Spleen (tissue), 11 donors: ENCODE results near the gene SPDL1. TPM values are rescaled to one million over a fixed set of nuclear protein-coding genes. Genes with fewer than 3 reads are reported as not detected.

Experiments
- DNase-seq: peaks from one replicate; pipeline ENCODE4 v3.0.0-alpha.2; 2020
- H3K27ac ChIP-seq, 8 donors: fragments of 200-600 bp; sonication (generic) in 7 of 8; 1 replicate in 4 of 8; 2 replicates in 4 of 8; pipeline versions ENCODE4 v1.5.0 to v1.8.0; 2016 to 2021; ENCODE audit warnings: inconsistent platforms in 4 of 8, mild to moderate bottlenecking in 4 of 8, moderate library complexity in 1 of 8
- H3K27me3 ChIP-seq, 7 donors: fragments of 200-600 bp; sonication (generic) in 6 of 7; replicated peaks in 1 of 7; 1 replicate in 4 of 7; 2 replicates in 3 of 7; pipeline versions ENCODE4 v1.5.0 to v1.8.0; 2016 to 2021; ENCODE audit warnings: inconsistent platforms in 3 of 7, mild to moderate bottlenecking in 1 of 7
- H3K36me3 ChIP-seq, 6 donors: fragments of 200-600 bp; sonication (generic) in 5 of 6; 1 replicate in 4 of 6; 2 replicates in 2 of 6; pipeline versions ENCODE4 v1.5.0 to v1.8.0; 2016 to 2021; ENCODE audit warnings: inconsistent platforms in 2 of 6
- H3K4me1 ChIP-seq, 6 donors: fragments of 200-600 bp; sonication (generic) in 5 of 6; 1 replicate in 3 of 6; 2 replicates in 3 of 6; pipeline versions ENCODE4 v1.5.0 to v1.8.0; 2016 to 2021; ENCODE audit warnings: inconsistent platforms in 3 of 6
- H3K4me3 ChIP-seq, 8 donors: fragments of 200-600 bp; sonication (generic) in 7 of 8; 1 replicate in 4 of 8; 2 replicates in 4 of 8; pipeline versions ENCODE4 v1.5.0 to v1.8.0; 2016 to 2021; ENCODE audit warnings: inconsistent platforms in 4 of 8, mild to moderate bottlenecking in 4 of 8, moderate library complexity in 2 of 8
- H3K9me3 ChIP-seq, 8 donors: fragments of 200-600 bp; sonication (generic) in 7 of 8; 1 replicate in 4 of 8; 2 replicates in 4 of 8; pipeline versions ENCODE4 v1.5.0 to v1.8.0; 2016 to 2021; ENCODE audit warnings: inconsistent platforms in 4 of 8
- CTCF ChIP-seq, 11 experiments: fragments of 200-600 bp in 7 of 11; fragments of 450-650 bp in 4 of 11; sonication (generic) in 4 of 11; IDR thresholded peaks in 8 of 11; conservative IDR thresholded peaks in 3 of 11; 1 replicate in 7 of 11; 2 replicates in 4 of 11; pipeline versions ENCODE4 v1.4.0 to v1.8.0; 2016 to 2021; ENCODE audit warnings: antibody characterized with exemption in 11 of 11, inconsistent platforms in 4 of 11, mild to moderate bottlenecking in 1 of 11
- POLR2A ChIP-seq, 3 donors: fragments of 450-650 bp; IDR thresholded peaks; one replicate each; pipeline ENCODE4 v1.5.1; 2017; ENCODE audit warnings: antibody characterized with exemption in 3 of 3, mild to moderate bottlenecking in 1 of 3
- POLR2AphosphoS5 ChIP-seq, 3 donors: sonication (generic); formaldehyde crosslinking; IDR thresholded peaks; one replicate each; pipeline ENCODE4 v1.5.1; 2017; ENCODE audit warnings: antibody characterized with exemption in 3 of 3
- WGBS, 5 donors: extraction: QIAGEN DNeasy Blood & Tissue Kit in 3 of 5; methylation state at CpG; one replicate each; pipeline versions ENCODE4 v1.1.5 to v1.1.7; 2013 to 2018; 5-methylcytosine and 5-hydroxymethylcytosine counted together
- intact Hi-C: fragments of 100-400 bp; cut with DNase I; formaldehyde crosslinking; loops from one replicate; pipeline ENCODE4 v1.15.0; 2023; ENCODE audit warnings: low total_unique reads
- polyA plus RNA-seq, 3 donors: library from polyadenylated mRNA; stranded (reverse); fragments of 200-250 nt; gene quantifications; one replicate each; pipeline ENCODE4 v1.2.1, GENCODE V29; 2013
- total RNA-seq, 7 donors: library from RNA; depleted of rRNA in 3 of 7; stranded (reverse); fragments of >200 nt in 3 of 7; fragmentation: NEBNext Ultra II Directional in 4 of 7; extraction: Animal tissue kit (Norgen Biotek cat#: 25700) in 4 of 7; gene quantifications; one replicate each; pipeline versions ENCODE4 v1.1.0 to v1.2.1, GENCODE V29; 2016 to 2021
- donor health status: healthy with polysubstance abuse.
- donor health status: DM: no; HTN: no; CAD: no; lungs with moderate emphysema.
- donor health status: DM: no; HTN: no; CAD: no.
- donor health status: Bipolar disorder and iron deficiency.
- donor health status: healthy.
- donor health status: DM: no; HTN: no; CAD: no.
- donor health status: DM: yes; HTN: yes; CAD: no.

SPDL1 gene
- total and polyA plus RNA-seq, 10 donors = 5.2 to 15.7 (median 10.3) TPM

GRCh38 chr5:169631360-169631759 lies 47.8 kb downstream of the SPDL1 start:
- H3K27ac ChIP-seq = no peak overlapping the region
- peaks cover 0 to 11% (median 0%) of the 10 kb centered on the region in 8 donors for H3K9me3 ChIP-seq
- peaks cover 0 to 4% (median 0%) of the 10 kb centered on the region in 7 donors for H3K27me3 ChIP-seq
- WGBS, 5 donors = 68 to 92% (median 79%) methylated on average over 4 of the region's 4 CpGs
- peaks cover 0 to 6% (median 3%) of the 10 kb centered on the region in 6 donors for H3K4me1 ChIP-seq
- H3K4me3 ChIP-seq = no peak overlapping the region
- TF ChIP-seq POLR2AphosphoS5 (IDR thresholded peaks at IDR 0.05) (no peak), CTCF (IDR thresholded peaks at IDR 0.05 in 8 of 11, conservative IDR thresholded peaks at IDR 0.05 in 3 of 11) (no peak), POLR2A (IDR thresholded peaks at IDR 0.05) (no peak)
- intact Hi-C loops = no loop called here
- H3K36me3 ChIP-seq = no peaks in the 10 kb centered on the region
- no peak for DNase-seq

DNA sequence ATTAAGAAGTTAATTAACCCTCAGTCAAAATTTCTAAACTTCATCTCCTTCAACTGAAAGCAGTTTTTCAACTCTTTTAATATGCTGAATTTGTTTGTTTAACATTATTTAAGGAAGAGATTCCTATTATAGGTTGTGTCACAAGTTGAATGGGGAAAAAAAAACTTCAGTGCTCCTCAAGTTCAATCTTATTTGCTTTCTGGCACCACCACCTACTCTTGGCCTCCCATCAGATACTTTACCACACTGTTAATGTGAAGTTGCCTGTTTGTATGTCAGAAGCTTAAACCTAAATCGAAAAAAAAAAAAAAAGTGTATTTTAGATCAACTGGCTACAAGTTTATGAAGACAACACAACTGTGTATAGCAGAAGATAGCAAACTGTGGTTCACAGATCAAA lies 49.4 kb downstream of the SPDL1 start:
- DNase-seq = no peak
- WGBS, 5 donors = 67 to 97% (median 91%) methylated on average over 1 of the region's 1 CpG
- no peak overlapping the region for H3K4me3 ChIP-seq
- intact Hi-C loops = no loop called here
- H3K4me1 ChIP-seq = peaks cover 0 to 19% (median 14%) of the 10 kb centered on the region in 6 donors
- no peak overlapping the region for H3K27ac ChIP-seq
- peaks cover 0 to 11% (median 0%) of the 10 kb centered on the region in 8 donors for H3K9me3 ChIP-seq
- H3K36me3 ChIP-seq = no peaks in the 10 kb centered on the region
- TF ChIP-seq CTCF (IDR thresholded peaks at IDR 0.05 in 8 of 11, conservative IDR thresholded peaks at IDR 0.05 in 3 of 11) (no peak), POLR2A (IDR thresholded peaks at IDR 0.05) (no peak), POLR2AphosphoS5 (IDR thresholded peaks at IDR 0.05) (no peak)
- H3K27me3 ChIP-seq = peaks cover 0 to 16% (median 0%) of the 10 kb centered on the region in 7 donors

GRCh38 chr5:169634606-169635005 lies 51.0 kb downstream of the SPDL1 start:
- intact Hi-C loops = no loop called here
- Histone ChIP-seq H3K27me3 (peaks cover 0 to 16% (median 0%) of the 10 kb centered on the region in 7 donors), H3K4me3 (no peak overlapping the region), H3K9me3 (peaks cover 0 to 19% (median 7%) of the 10 kb centered on the region in 8 donors), H3K4me1 (peaks cover 7 to 35% (median 29%) of the 10 kb centered on the region in 6 donors), H3K27ac (no peak overlapping the region), H3K36me3 (peaks cover 0 to 7% (median 0%) of the 10 kb centered on the region in 6 donors)
- WGBS, 5 donors = 85 to 96% (median 90%) methylated on average over 1 of the region's 1 CpG
- no peak for TF ChIP-seq POLR2A (IDR thresholded peaks at IDR 0.05)
- TF ChIP-seq CTCF (IDR thresholded peaks at IDR 0.05 in 8 of 11, conservative IDR thresholded peaks at IDR 0.05 in 3 of 11) = no peak
- no peak for TF ChIP-seq POLR2AphosphoS5 (IDR thresholded peaks at IDR 0.05)
- DNase-seq = no peak

DNA sequence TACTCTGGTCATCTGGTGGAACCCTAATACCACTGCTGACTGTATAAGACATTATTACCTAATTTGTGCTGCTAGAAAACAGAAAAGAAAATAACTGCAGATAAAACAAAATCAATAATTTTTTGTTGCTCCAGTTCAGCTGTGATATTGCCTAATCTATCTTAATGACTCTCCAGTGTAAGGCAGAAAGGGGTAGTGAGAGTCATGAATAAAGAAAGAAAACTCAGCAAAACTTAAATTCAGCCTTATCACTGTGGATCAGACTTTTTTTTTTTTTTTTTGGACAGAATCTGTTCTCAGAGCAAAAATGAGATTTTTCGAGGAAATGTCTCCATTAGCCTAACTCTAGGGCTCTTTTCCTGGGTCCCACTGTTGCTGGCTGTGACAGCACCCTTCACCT lies 52.4 kb downstream of the SPDL1 start:
- H3K4me3 ChIP-seq = no peak overlapping the region
- no peak for DNase-seq
- WGBS, 5 donors = 41 to 70% (median 58%) methylated on average over 1 of the region's 1 CpG

More for the DNA sequence above, 52.4 kb downstream of the SPDL1 start:
- Histone ChIP-seq H3K36me3 (peaks cover 0 to 19% (median 0%) of the 10 kb centered on the region in 6 donors), H3K27ac (peak overlapping the region in 5 of 8 donors; percentile 89 to 95 (median 95)), H3K9me3 (peaks cover 0 to 23% (median 10%) of the 10 kb centered on the region in 8 donors), H3K27me3 (peaks cover 0 to 16% (median 0%) of the 10 kb centered on the region in 7 donors), H3K4me1 (peaks cover 7 to 49% (median 40%) of the 10 kb centered on the region in 6 donors)
- intact Hi-C loops = no loop called here
- TF ChIP-seq POLR2AphosphoS5 (IDR thresholded peaks at IDR 0.05) (no peak), POLR2A (IDR thresholded peaks at IDR 0.05) (no peak), CTCF (IDR thresholded peaks at IDR 0.05 in 8 of 11, conservative IDR thresholded peaks at IDR 0.05 in 3 of 11) (no peak)
